K562 (cell line): Measurements from ENCODE around the gene P2RY8. TPM values are rescaled to one million over a fixed set of nuclear protein-coding genes. Genes with fewer than 3 reads are reported as not detected.

Experiments
- ATAC-seq: fragments of 200-7000 bp; cut with Tn5 transposase; 3 replicates; pipeline ENCODE4 v1.9.1; 2020; ENCODE audit warnings: moderate library complexity
- BruUV-seq: library from RNA; stranded (reverse); fragments of 400-500 nt; replicated peaks from 2 replicates; lab custom pipeline; 2021; lab: Mats Ljungman, UMichigan
- CTCF ChIA-PET: fragments of 300-600 bp; formaldehyde crosslinking; extraction: SDS; loops from one replicate; lab custom pipeline; 2021; ENCODE audit warnings: low intra/inter-chr PET ratio; lab: Yijun Ruan, JAX
- POLR2A ChIA-PET: fragments of 300-600, 350-650 bp; sonication (Branson Sonifier 250); formaldehyde crosslinking; extraction: SDS; loops from one replicate; lab custom pipeline; 2021; ENCODE audit warnings: antibody characterized with exemption, inconsistent platforms; lab: Yijun Ruan, JAX
- DNase-seq, 4 experiments: peaks; one replicate each; pipeline versions ENCODE4 v3.0.0 to v3.0.0-alpha.2; 2011 to 2018; ENCODE audit warnings: low spot score in 3 of 4, mixed read lengths in 3 of 4; ENCODE audit errors: extremely low read depth in 1 of 4
- FAIRE-seq: peaks from 2 replicates; lab custom pipeline; 2011; peaks lifted over from hg19 to GRCh38; lab: Jason Lieb, UNC
- H2AFZ ChIP-seq: 2 replicates; pipeline ENCODE4 v1.6.0; 2011; ENCODE audit warnings: low read depth, low read length, control low read depth, inconsistent platforms
- H3K27ac ChIP-seq: fragments of 200-600 bp; 3 replicates; pipeline ENCODE4 v1.8.0; 2011; ENCODE audit warnings: low read depth, mild to moderate bottlenecking, control low read depth, inconsistent platforms, low read length, moderate library complexity, mixed read lengths; ENCODE audit errors: extremely low read depth
- H3K27me3 ChIP-seq, 2 experiments: fragments of 300-600 bp in 1 of 2; 2 replicates in 1 of 2; 3 replicates in 1 of 2; pipeline versions ENCODE4 v1.6.0 to v1.8.0; 2011; ENCODE audit warnings: inconsistent platforms in 2 of 2, low read length in 2 of 2, mild to moderate bottlenecking in 1 of 2, mixed read lengths in 1 of 2, moderate library complexity in 1 of 2; ENCODE audit not compliant: control insufficient read depth in 2 of 2, insufficient read depth in 2 of 2
- H3K36me3 ChIP-seq: fragments of 300-600 bp; 3 replicates; pipeline ENCODE4 v1.8.0; 2011; ENCODE audit warnings: mild to moderate bottlenecking, low read length, inconsistent platforms; ENCODE audit not compliant: control insufficient read depth, insufficient read depth
- H3K4me1 ChIP-seq, 2 experiments: fragments of 200-600 bp in 1 of 2; replicated peaks in 1 of 2; 2 replicates in 1 of 2; 3 replicates in 1 of 2; pipeline versions ENCODE4 v1.5.1 to v1.8.0; 2011; ENCODE audit warnings: inconsistent platforms in 2 of 2, low read length in 2 of 2, mild to moderate bottlenecking in 1 of 2, mixed read lengths in 1 of 2, moderate library complexity in 1 of 2; ENCODE audit not compliant: control insufficient read depth in 2 of 2, insufficient read depth in 2 of 2
- H3K4me2 ChIP-seq: 2 replicates; pipeline ENCODE4 v1.6.1; 2011; ENCODE audit warnings: low read length, control low read depth, inconsistent platforms, mixed read lengths; ENCODE audit not compliant: insufficient read depth
- H3K4me3 ChIP-seq: fragments of 200-600 bp; sonication (generic), shearing (Covaris generic); 2 replicates; pipeline ENCODE4 v1.5.1; 2016; ENCODE audit warnings: control low read depth, inconsistent platforms
- H3K79me2 ChIP-seq: fragments of 200-600 bp; 3 replicates; pipeline ENCODE4 v1.8.0; 2011; ENCODE audit warnings: low read length, inconsistent platforms; ENCODE audit not compliant: control insufficient read depth, insufficient read depth
- H3K9ac ChIP-seq, 2 experiments: 2 replicates each; pipeline versions ENCODE4 v1.6.0 to v1.6.1; 2011; ENCODE audit warnings: low read depth in 2 of 2, low read length in 2 of 2, control low read depth in 1 of 2, inconsistent platforms in 1 of 2, mild to moderate bottlenecking in 1 of 2, mixed read lengths in 1 of 2; ENCODE audit not compliant: insufficient read depth in 1 of 2
- H3K9me1 ChIP-seq: one replicate; pipeline ENCODE4 v1.6.0; 2011; ENCODE audit warnings: inconsistent platforms, mild to moderate bottlenecking, low read length, moderate library complexity; ENCODE audit not compliant: control insufficient read depth, insufficient read depth
- H3K9me3 ChIP-seq: replicated peaks from 2 replicates; pipeline ENCODE4 v1.5.1; 2011; ENCODE audit warnings: low read depth, low read length, inconsistent platforms; ENCODE audit not compliant: control insufficient read depth, insufficient read depth
- H4K20me1 ChIP-seq: replicated peaks from 2 replicates; pipeline ENCODE4 v1.6.1; 2011; ENCODE audit warnings: low read length, inconsistent platforms, mixed read lengths; ENCODE audit not compliant: control insufficient read depth, insufficient read depth
- DMBX1 ChIP-seq: fragments of 250-450 bp; sonication (Bioruptor Pico); IDR thresholded peaks from 2 replicates; pipeline ENCODE4 v1.8.0; 2022; ENCODE audit warnings: inconsistent platforms, mild to moderate bottlenecking, moderate library complexity, borderline replicate concordance
- HLTF ChIP-seq: fragments of 450-650 bp; IDR thresholded peaks from 2 replicates; pipeline ENCODE4 v1.6.1; 2016
- SLC30A9 ChIP-seq: fragments of 250-450 bp; sonication (Bioruptor Pico); IDR thresholded peaks from 2 replicates; pipeline ENCODE4 v1.8.0; 2022; ENCODE audit warnings: mild to moderate bottlenecking, moderate library complexity
- WGBS: fragments of 100-300 bp; shearing (Covaris generic); methylation state at CpG from one replicate; pipeline ENCODE4 v1.1.6; 2016; ENCODE audit warnings: low coverage, mixed read lengths; ENCODE audit not compliant: insufficient coverage; ENCODE audit errors: missing lambda C conversion rate; 5-methylcytosine and 5-hydroxymethylcytosine counted together
- in situ Hi-C: fragments of 300-500 bp; cut with MboI; formaldehyde crosslinking; loops from 4 replicates; pipeline ENCODE4 v1.15.0; 2018; ENCODE audit warnings: inconsistent platforms, mixed read lengths
- intact Hi-C: fragments of 100-400 bp; cut with micrococcal nuclease; formaldehyde crosslinking; loops from 2 replicates; pipeline ENCODE4 v1.14.2; 2022
- polyA plus RNA-seq, 8 experiments: library from polyadenylated mRNA; depleted of rRNA in 4 of 8; stranded (reverse) in 5 of 8; unstranded in 3 of 8; fragments of >200 nt; fragmentation: Nextera tagmentation in 2 of 8; fragmentation: Illumina TruSeq in 1 of 8; extraction: Ambion mirVana in 2 of 8; extraction: Trizol in 1 of 8; gene quantifications; 2 replicates each; pipeline versions ENCODE4 v1.2.1 to v1.2.3, GENCODE V29; 2011 to 2014; ENCODE audit warnings: inconsistent platforms in 1 of 8, missing spikeins in 1 of 8
- total RNA-seq, 7 experiments: library from RNA; depleted of rRNA in 6 of 7; stranded (reverse); fragments of >200 nt in 6 of 7; fragmentation: Illumina TruSeq in 2 of 7; extraction: Trizol in 2 of 7; gene quantifications; 2 replicates each; pipeline versions ENCODE4 v1.2.1 to v1.2.3, GENCODE V29; 2011 to 2021; ENCODE audit warnings: low replicate concordance in 1 of 7
- TF ChIP-seq, protein P1 (sequence below): fragments of 150-350 bp; conservative IDR thresholded peaks from 2 replicates; pipeline ENCODE4 v1.6.1; 2014; ENCODE audit warnings: low read length
- TF ChIP-seq, protein P2 (sequence below): sonication (generic); formaldehyde crosslinking; IDR thresholded peaks from 2 replicates; pipeline ENCODE4 v1.8.0; 2023; ENCODE audit warnings: missing genetic modification reagents, mild to moderate bottlenecking, borderline replicate concordance
- TF ChIP-seq, protein P3 (sequence below): fragments of 250-450 bp; sonication (Bioruptor Pico); IDR thresholded peaks from 2 replicates; pipeline ENCODE4 v1.4.0; 2020; ENCODE audit warnings: mild to moderate bottlenecking, moderate library complexity, borderline replicate concordance

P2RY8 gene
- total and polyA plus RNA-seq, 9 of the 15 experiments (the other 6 are each of a cell fraction or from before 2014, with no cell fraction given): 0.04 to 0.69 (median 0.08) TPM; not detected in 3

DNA sequence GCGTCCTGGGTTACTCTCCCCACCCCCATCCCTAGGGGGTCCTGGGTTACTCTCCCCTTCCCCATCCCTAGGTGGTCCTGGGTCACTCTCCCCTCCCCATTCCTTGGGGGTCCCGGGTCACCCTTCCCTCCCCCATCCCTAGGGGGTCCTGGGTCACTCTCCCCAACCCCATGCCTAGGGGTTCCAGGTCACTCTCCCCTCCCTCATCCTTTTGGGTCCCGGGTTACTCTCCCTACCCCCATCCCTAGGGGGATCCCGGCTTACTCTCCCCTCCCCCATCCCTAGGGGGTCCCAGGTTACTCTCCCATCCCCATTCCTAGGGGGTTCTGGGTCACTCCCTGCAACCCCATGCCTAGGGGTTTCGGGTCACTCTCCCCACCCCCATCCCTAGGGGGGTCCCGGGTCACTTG lies 85.7 kb downstream of the P2RY8 start (continued):
- TF ChIP-seq, protein P1, sequence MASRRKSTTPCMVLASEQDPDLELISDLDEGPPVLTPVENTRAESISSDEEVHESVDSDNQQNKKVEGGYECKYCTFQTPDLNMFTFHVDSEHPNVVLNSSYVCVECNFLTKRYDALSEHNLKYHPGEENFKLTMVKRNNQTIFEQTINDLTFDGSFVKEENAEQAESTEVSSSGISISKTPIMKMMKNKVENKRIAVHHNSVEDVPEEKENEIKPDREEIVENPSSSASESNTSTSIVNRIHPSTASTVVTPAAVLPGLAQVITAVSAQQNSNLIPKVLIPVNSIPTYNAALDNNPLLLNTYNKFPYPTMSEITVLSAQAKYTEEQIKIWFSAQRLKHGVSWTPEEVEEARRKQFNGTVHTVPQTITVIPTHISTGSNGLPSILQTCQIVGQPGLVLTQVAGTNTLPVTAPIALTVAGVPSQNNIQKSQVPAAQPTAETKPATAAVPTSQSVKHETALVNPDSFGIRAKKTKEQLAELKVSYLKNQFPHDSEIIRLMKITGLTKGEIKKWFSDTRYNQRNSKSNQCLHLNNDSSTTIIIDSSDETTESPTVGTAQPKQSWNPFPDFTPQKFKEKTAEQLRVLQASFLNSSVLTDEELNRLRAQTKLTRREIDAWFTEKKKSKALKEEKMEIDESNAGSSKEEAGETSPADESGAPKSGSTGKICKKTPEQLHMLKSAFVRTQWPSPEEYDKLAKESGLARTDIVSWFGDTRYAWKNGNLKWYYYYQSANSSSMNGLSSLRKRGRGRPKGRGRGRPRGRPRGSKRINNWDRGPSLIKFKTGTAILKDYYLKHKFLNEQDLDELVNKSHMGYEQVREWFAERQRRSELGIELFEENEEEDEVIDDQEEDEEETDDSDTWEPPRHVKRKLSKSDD: no peak
- TF ChIP-seq DMBX1 (CRISPR knock-in tag): no peak

DNA sequence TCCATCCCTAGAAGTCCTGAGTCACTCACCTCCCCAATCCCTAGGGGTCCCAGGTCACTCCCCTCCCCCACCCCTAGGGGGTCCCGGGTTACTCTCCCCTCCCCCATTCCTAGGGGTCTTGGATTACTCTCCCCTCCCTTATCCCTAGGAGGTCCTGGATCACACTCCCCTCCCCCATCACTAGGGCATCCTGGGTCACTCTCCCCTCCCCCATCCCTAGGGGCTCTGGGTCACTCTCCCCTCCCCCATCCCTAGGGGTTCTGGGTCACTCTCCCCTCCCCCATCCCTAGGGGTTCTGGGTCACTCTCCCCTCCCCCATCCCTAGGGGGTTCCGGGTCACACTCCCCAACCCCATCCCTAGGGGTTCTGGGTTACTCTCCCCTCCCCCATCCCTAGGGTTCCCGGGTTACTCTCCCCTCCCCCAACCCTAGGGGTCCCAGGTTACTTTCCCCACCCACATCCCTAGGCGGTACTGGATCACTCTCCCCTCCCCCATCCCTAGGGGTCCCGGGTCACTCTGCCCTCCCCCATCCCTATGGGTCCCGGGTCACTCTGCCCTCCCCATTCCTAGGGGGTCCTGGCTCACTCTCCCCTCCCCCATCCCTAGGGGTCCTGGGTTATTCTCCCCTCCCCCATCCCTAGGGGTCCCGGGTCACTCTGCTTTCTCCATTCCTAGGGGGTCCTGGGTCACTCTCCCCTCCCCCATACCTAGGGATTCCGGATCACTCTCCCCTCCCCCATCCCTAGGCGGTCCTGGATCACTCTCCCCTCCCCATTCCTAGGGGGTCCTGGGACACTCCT lies 86.4 kb downstream of the P2RY8 start:
- Histone ChIP-seq H4K20me1 (no peaks in the 10 kb centered on the region), H3K27ac (no peak overlapping the region), H3K27me3 (peaks cover 0 to 7% of the 10 kb centered on the region in 2 experiments; a peak in 2 of 5 replicates), H3K79me2 (peaks cover 16% of the 10 kb centered on the region), H3K9me1 (no peaks in the 10 kb centered on the region), H3K9me3 (no peaks in the 10 kb centered on the region; the same call in 1 of the 2 replicates), H3K36me3 (0 out of 3 replicates have a peak, but pooled peaks cover 2% of the 10 kb centered on the region), H3K9ac (no peak overlapping the region), H2AFZ (no peak overlapping the region), H3K4me3 (no peak overlapping the region), H3K4me2 (no peak overlapping the region), H3K4me1 (peaks cover 0 to 13% of the 10 kb centered on the region in 2 experiments; a peak in 2 of 5 replicates)
- ChIA-PET POLR2A (no interaction called here), CTCF (no interaction called here)
- DNase-seq (no peak), FAIRE-seq (no peak), ATAC-seq (no peak)
- in situ Hi-C loops: loop anchor here (25.0 kb wide), 1 partner anchor 1162 kb away; no protein-coding TSS in a partner anchor
- intact Hi-C loops: loop anchor here (5.0 kb wide), 1 partner anchor 87 kb away; the partner anchor contains the start of gene P2RY8
- WGBS: no CpG with 5 or more reads among the region's 9 CpGs
- no TSS peak for BruUV-seq
- TF ChIP-seq HLTF (no peak), SLC30A9 (CRISPR knock-in tag) (no peak)
- TF ChIP-seq, protein P2, sequence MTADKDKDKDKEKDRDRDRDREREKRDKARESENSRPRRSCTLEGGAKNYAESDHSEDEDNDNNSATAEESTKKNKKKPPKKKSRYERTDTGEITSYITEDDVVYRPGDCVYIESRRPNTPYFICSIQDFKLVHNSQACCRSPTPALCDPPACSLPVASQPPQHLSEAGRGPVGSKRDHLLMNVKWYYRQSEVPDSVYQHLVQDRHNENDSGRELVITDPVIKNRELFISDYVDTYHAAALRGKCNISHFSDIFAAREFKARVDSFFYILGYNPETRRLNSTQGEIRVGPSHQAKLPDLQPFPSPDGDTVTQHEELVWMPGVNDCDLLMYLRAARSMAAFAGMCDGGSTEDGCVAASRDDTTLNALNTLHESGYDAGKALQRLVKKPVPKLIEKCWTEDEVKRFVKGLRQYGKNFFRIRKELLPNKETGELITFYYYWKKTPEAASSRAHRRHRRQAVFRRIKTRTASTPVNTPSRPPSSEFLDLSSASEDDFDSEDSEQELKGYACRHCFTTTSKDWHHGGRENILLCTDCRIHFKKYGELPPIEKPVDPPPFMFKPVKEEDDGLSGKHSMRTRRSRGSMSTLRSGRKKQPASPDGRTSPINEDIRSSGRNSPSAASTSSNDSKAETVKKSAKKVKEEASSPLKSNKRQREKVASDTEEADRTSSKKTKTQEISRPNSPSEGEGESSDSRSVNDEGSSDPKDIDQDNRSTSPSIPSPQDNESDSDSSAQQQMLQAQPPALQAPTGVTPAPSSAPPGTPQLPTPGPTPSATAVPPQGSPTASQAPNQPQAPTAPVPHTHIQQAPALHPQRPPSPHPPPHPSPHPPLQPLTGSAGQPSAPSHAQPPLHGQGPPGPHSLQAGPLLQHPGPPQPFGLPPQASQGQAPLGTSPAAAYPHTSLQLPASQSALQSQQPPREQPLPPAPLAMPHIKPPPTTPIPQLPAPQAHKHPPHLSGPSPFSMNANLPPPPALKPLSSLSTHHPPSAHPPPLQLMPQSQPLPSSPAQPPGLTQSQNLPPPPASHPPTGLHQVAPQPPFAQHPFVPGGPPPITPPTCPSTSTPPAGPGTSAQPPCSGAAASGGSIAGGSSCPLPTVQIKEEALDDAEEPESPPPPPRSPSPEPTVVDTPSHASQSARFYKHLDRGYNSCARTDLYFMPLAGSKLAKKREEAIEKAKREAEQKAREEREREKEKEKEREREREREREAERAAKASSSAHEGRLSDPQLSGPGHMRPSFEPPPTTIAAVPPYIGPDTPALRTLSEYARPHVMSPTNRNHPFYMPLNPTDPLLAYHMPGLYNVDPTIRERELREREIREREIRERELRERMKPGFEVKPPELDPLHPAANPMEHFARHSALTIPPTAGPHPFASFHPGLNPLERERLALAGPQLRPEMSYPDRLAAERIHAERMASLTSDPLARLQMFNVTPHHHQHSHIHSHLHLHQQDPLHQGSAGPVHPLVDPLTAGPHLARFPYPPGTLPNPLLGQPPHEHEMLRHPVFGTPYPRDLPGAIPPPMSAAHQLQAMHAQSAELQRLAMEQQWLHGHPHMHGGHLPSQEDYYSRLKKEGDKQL: no peak
- TF ChIP-seq, protein P3, sequence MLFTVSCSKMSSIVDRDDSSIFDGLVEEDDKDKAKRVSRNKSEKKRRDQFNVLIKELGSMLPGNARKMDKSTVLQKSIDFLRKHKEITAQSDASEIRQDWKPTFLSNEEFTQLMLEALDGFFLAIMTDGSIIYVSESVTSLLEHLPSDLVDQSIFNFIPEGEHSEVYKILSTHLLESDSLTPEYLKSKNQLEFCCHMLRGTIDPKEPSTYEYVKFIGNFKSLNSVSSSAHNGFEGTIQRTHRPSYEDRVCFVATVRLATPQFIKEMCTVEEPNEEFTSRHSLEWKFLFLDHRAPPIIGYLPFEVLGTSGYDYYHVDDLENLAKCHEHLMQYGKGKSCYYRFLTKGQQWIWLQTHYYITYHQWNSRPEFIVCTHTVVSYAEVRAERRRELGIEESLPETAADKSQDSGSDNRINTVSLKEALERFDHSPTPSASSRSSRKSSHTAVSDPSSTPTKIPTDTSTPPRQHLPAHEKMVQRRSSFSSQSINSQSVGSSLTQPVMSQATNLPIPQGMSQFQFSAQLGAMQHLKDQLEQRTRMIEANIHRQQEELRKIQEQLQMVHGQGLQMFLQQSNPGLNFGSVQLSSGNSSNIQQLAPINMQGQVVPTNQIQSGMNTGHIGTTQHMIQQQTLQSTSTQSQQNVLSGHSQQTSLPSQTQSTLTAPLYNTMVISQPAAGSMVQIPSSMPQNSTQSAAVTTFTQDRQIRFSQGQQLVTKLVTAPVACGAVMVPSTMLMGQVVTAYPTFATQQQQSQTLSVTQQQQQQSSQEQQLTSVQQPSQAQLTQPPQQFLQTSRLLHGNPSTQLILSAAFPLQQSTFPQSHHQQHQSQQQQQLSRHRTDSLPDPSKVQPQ (CRISPR knock-in tag): no peak
